WERI-Rb-1 (cell line): ENCODE measurements around the gene KCNJ12.
"Not testable (repeated sequence)": the region's sequence is repeated elsewhere in the genome, so short reads cannot be mapped to it uniquely, and the experiment has no call there.

Experiments used
- DNase-seq: peaks from one replicate; pipeline ENCODE4 v3.0.0-alpha.2; 2020
- H3K27ac ChIP-seq: fragments of 250-450 bp; sonication (Bioruptor Pico); 2 replicates; pipeline ENCODE4 v1.5.1; 2020; ENCODE audit warnings: mild to moderate bottlenecking, moderate library complexity
- H3K27me3 ChIP-seq: fragments of 250-450 bp; sonication (Bioruptor Pico); 2 replicates; pipeline ENCODE4 v1.5.1; 2021; ENCODE audit warnings: mild to moderate bottlenecking, low read depth, moderate library complexity; ENCODE audit not compliant: insufficient read depth, severe bottlenecking
- H3K36me3 ChIP-seq: fragments of 250-450 bp; sonication (Bioruptor Pico); 2 replicates; pipeline ENCODE4 v1.5.1; 2020; ENCODE audit warnings: mild to moderate bottlenecking, moderate library complexity
- H3K4me3 ChIP-seq: 2 replicates; pipeline ENCODE4 v1.5.1; 2011; ENCODE audit warnings: low read depth, mild to moderate bottlenecking, control low read depth, low read length
- H3K9me3 ChIP-seq: fragments of 250-450 bp; sonication (Bioruptor Pico); 2 replicates; pipeline ENCODE4 v1.5.1; 2021; ENCODE audit warnings: mild to moderate bottlenecking, moderate library complexity; ENCODE audit not compliant: severe bottlenecking
- CTCF ChIP-seq: IDR thresholded peaks from 2 replicates; pipeline ENCODE4 v1.5.1; 2011; ENCODE audit warnings: low read depth, mild to moderate bottlenecking, control low read depth, inconsistent platforms, low read length

Gene KCNJ12

GRCh38 chr17:21454441-21454840 lies 78.3 kb downstream of the KCNJ12 start:
- peaks cover 34% of the 10 kb centered on the region for H3K27me3 ChIP-seq
- no peak for DNase-seq
- peaks cover 3% of the 10 kb centered on the region for H3K9me3 ChIP-seq
- no peak for TF ChIP-seq CTCF
- H3K36me3 ChIP-seq, result no peaks in the 10 kb centered on the region
- no peak overlapping the region for H3K4me3 ChIP-seq
- no peak overlapping the region for H3K27ac ChIP-seq

- H3K27ac ChIP-seq, result no peak overlapping the region
- H3K27me3 ChIP-seq, result peaks cover 37% of the 10 kb centered on the region
- no peak for DNase-seq
- H3K4me3 ChIP-seq, result no peak overlapping the region
- H3K9me3 ChIP-seq, result peaks cover 3% of the 10 kb centered on the region
- TF ChIP-seq CTCF, result no peak
- H3K36me3 ChIP-seq, result no peaks in the 10 kb centered on the region
Observed at GRCh38 chr17:21455761-21456160, 79.6 kb downstream of the KCNJ12 start.

- H3K4me3 ChIP-seq, H3K9me3 ChIP-seq, DNase-seq, H3K27ac ChIP-seq, H3K36me3 ChIP-seq: not testable (repeated sequence)
- H3K27me3 ChIP-seq, result peaks cover 37% of the 10 kb centered on the region
Observed at GRCh38 chr17:21456449-21456848, 80.3 kb downstream of the KCNJ12 start.

- peaks cover 3% of the 10 kb centered on the region for H3K9me3 ChIP-seq
- H3K27me3 ChIP-seq, result peaks cover 39% of the 10 kb centered on the region
- H3K27ac ChIP-seq, result no peak overlapping the region
- TF ChIP-seq CTCF, result peak; percentile 86
- peak; percentile 89 for DNase-seq
- no peak overlapping the region for H3K4me3 ChIP-seq
- no peaks in the 10 kb centered on the region for H3K36me3 ChIP-seq
Observed at GRCh38 chr17:21457051-21458026, 81.2 kb downstream of the KCNJ12 start.

GRCh38 chr17:21458054-21458453 lies 81.9 kb downstream of the KCNJ12 start:
- H3K9me3 ChIP-seq, result peaks cover 3% of the 10 kb centered on the region
- no peak for DNase-seq
- H3K4me3 ChIP-seq, result no peak overlapping the region
- peaks cover 40% of the 10 kb centered on the region for H3K27me3 ChIP-seq
- H3K36me3 ChIP-seq, result no peaks in the 10 kb centered on the region
- TF ChIP-seq CTCF, result no peak
- H3K27ac ChIP-seq, result no peak overlapping the region

GRCh38 chr17:21459536-21459935 lies 83.4 kb downstream of the KCNJ12 start:
- H3K27me3 ChIP-seq, result peaks cover 36% of the 10 kb centered on the region
- no peak for TF ChIP-seq CTCF

More at GRCh38 chr17:21459536-21459935, 83.4 kb downstream of the KCNJ12 start:
- no peak overlapping the region for H3K27ac ChIP-seq
- H3K9me3 ChIP-seq, result peaks cover 3% of the 10 kb centered on the region
- DNase-seq, result no peak
- no peaks in the 10 kb centered on the region for H3K36me3 ChIP-seq
- H3K4me3 ChIP-seq, result no peak overlapping the region
